ENCODE measurements around the gene CA5A.
A peak's percentile ranks its signal among the peaks of the same experiment; 100 is the strongest.

Gene CA5A

GRCh38 chr16:87847785-87848675 is 88.3 kb downstream of the CA5A start:
- DNase-seq: peak; percentile 74

- no peak for DNase-seq
Measured at GRCh38 chr16:87847467-87847784, 88.9 kb downstream of the CA5A start.

GRCh38 chr16:87846705-87847466 is 89.4 kb downstream of the CA5A start:
- DNase-seq: no peak

DNA sequence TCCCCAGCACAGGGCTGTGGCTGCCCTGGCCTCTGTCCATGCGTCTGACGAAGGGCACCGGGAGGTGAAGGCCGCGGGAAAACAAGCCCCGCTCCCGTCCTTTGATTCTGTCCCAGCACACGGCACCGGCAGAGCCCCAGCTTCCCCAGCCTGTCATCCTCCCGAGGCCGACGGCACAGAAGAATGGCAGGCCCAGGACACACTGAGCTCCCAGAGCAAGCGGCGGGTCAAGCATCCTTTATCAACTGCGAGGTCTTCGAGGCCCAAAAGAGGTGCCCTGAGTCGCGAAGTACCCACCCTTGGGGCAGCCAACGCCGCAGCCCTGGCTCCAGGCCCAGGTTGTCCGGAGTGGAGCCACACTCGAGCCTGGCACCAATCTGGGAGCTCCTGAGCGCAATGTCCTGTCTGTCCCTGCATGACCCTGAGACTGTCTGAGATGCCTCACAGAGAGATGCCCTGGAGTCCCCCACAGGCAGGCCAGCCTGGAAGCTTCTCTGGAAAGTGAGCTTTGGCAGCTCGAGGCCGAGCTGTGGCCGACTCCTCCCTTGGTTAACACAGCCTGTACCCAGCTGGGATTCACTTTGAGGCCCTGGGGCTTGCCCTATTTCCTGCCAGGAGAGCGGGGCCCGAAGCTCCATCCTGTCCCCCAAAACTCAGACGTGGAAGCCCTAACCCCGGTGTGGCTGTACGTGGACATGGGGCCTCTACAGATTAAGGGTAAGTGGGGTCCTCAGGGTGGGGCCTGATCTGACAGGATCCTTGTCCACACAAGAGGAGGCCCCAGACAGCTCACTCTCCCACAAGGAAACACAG is 90.3 kb downstream of the CA5A start:
- DNase-seq: no peak

DNA sequence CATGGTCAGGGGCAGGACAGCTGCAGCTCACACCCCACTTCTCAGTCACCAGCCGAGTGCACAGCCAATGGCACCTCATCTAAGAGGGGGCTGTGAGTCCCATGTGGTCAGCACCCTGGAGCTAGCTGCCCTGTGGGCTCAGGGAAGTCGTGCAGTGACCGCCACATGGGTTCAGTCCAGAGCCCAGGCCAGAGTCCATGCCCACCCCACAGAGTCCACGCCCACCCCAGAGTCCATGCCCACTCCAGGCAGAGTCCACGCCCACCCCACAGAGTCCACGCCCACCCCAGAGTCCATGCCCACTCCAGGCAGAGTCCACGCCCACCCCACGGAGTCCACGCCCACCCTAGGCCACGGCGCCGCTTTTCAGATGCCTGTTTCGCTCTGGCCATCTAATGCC is 91.1 kb downstream of the CA5A start:
- no peak for DNase-seq

GRCh38 chr16:87844809-87845208 is 91.5 kb downstream of the CA5A start:
- DNase-seq: no peak

- no peak for DNase-seq
Measured at GRCh38 chr16:87844120-87844733, 92.1 kb downstream of the CA5A start.

GRCh38 chr16:87843678-87844105 is 92.6 kb downstream of the CA5A start:
- DNase-seq: no peak

DNA sequence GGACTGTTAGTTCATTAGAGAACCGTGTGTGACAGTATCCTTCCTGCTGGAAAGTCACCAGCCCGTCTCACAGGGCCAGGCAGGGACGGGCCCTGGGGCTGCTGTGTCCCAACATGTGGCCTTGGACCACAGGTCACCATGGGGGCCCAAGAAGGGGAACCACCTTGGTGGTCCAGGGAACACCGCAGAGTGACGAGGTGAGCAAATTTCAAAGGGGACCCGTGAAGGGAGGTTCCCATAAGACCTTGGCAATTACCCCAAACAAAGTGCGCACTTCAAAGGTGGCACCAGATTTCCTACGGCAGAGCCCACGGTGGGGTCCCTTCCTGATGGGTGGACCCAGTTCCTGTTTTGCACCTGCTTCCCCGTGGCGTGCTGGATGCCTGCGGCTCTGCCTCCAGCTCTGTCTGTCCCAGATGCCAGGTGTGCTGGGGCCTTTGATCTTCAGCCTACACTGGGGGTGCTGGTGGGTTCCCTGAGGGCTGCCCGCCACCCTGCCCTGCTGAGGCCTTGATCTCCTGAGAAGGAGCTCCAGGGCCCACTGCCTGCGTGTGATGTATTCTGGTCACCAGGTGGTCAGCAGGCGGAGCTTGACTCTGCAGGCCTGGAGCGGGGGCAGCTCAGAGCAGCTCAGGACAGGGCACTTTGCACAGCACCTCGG is 94.0 kb downstream of the CA5A start:
- no peak for DNase-seq

DNA sequence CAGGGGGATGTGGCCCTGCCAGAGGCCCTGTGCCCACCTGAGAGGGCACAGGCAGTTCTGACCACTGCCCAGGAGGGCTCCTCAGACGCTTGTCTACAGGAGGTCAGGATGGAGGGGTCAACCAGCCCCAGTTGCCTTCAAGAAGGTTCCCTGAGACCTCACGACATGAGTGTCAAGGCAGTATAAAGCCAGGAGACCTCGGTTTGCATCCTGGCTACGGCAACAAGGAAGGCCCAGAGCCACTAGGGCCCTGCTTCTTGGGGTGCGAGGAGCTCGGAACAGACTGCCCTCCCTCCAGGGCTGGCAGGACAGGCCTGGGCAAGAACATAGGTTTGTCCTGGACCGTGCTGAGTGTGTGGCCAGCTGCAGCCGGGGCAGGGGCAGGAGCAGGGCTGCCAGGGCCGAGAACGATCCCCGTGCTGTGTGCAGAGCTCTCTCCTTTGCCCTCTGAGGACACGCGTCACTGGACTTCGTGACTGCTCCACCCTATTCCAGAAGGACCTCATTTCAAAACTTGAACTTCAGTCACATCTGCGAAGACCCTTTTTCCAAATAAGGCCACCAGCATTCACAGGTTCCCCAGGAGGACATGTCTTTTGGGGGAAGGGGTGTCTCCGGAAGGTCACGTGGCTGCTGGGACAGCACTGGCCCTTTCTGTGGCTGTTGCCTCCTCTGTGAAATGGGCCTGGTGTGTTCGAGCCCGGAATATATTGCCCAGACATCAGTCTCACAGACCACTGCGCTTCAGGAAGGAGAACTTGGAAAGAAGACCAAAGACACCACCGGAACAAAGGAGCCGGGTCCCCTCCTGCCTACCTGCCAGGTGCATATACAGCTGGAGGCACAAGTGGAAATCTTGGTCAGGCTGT is 94.8 kb downstream of the CA5A start:
- DNase-seq: no peak

- DNase-seq: no peak
Measured at GRCh38 chr16:87840271-87840978, 95.9 kb downstream of the CA5A start.

GRCh38 chr16:87839542-87840270 is 96.6 kb downstream of the CA5A start:
- no peak for DNase-seq

- no peak for DNase-seq
Measured at GRCh38 chr16:87838643-87839541, 97.4 kb downstream of the CA5A start.

Measured in right hindlimb (tissue), 1 donor.